ENCODE measurements around the gene HMGCS2. TPM values are rescaled to one million over a fixed set of nuclear protein-coding genes. Genes with fewer than 3 reads are reported as not detected.
A peak's percentile ranks its signal among the peaks of the same experiment; 100 is the strongest.

HMGCS2 gene
- total and polyA plus RNA-seq, 4 donors, result 297 to 944 (median 841) TPM

GRCh38 chr1:119747451-119747850 lies 21.3 kb downstream of the HMGCS2 start:
- no peak for DNase-seq (ENCODE audit: low spot score)
- Histone ChIP-seq H3K27me3 (ENCODE audit: control insufficient read depth in 4 of 4, insufficient read depth in 4 of 4, low read length in 3 of 4) (no peaks in the 10 kb centered on the region), H3K9ac (ENCODE audit: low read depth in 1 of 2, low read length in 2 of 2) (no peak overlapping the region), H3K9me3 (ENCODE audit: control insufficient read depth in 4 of 4, low read length in 3 of 4) (no peaks in the 10 kb centered on the region), H3K4me1 (ENCODE audit: control insufficient read depth in 4 of 4, insufficient read depth in 4 of 4, low read length in 3 of 4) (peaks cover 7 to 22% (median 15%) of the 10 kb centered on the region in 4 donors), H3K4me3 (ENCODE audit: low read depth in 1 of 3, low read length in 3 of 3) (no peak overlapping the region), H3K27ac (ENCODE audit: low read depth in 1 of 2, low read length in 2 of 2) (no peak overlapping the region), H3K36me3 (ENCODE audit: control insufficient read depth in 4 of 4, insufficient read depth in 3 of 4, low read depth in 1 of 4, low read length in 3 of 4) (peaks cover 7 to 37% (median 35%) of the 10 kb centered on the region in 4 donors)
- no peak for TF ChIP-seq EGR1 (IDR thresholded peaks at IDR 0.05; ENCODE audit: low read depth in 2 of 2)
- TF ChIP-seq, protein P1, sequence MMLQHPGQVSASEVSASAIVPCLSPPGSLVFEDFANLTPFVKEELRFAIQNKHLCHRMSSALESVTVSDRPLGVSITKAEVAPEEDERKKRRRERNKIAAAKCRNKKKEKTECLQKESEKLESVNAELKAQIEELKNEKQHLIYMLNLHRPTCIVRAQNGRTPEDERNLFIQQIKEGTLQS (IDR thresholded peaks at IDR 0.05), result no peak
- TF ChIP-seq HNF4G (IDR thresholded peaks at IDR 0.05), result no peak
- TF ChIP-seq, protein P2, sequence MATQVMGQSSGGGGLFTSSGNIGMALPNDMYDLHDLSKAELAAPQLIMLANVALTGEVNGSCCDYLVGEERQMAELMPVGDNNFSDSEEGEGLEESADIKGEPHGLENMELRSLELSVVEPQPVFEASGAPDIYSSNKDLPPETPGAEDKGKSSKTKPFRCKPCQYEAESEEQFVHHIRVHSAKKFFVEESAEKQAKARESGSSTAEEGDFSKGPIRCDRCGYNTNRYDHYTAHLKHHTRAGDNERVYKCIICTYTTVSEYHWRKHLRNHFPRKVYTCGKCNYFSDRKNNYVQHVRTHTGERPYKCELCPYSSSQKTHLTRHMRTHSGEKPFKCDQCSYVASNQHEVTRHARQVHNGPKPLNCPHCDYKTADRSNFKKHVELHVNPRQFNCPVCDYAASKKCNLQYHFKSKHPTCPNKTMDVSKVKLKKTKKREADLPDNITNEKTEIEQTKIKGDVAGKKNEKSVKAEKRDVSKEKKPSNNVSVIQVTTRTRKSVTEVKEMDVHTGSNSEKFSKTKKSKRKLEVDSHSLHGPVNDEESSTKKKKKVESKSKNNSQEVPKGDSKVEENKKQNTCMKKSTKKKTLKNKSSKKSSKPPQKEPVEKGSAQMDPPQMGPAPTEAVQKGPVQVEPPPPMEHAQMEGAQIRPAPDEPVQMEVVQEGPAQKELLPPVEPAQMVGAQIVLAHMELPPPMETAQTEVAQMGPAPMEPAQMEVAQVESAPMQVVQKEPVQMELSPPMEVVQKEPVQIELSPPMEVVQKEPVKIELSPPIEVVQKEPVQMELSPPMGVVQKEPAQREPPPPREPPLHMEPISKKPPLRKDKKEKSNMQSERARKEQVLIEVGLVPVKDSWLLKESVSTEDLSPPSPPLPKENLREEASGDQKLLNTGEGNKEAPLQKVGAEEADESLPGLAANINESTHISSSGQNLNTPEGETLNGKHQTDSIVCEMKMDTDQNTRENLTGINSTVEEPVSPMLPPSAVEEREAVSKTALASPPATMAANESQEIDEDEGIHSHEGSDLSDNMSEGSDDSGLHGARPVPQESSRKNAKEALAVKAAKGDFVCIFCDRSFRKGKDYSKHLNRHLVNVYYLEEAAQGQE (IDR thresholded peaks at IDR 0.05), result no peak
- TF ChIP-seq GABPA (IDR thresholded peaks at IDR 0.05 in 1 of 2, conservative IDR thresholded peaks at IDR 0.05 in 1 of 2), result no peak
- TF ChIP-seq FOXA1 (IDR thresholded peaks at IDR 0.05), result no peak
- TF ChIP-seq RAD21 (IDR thresholded peaks at IDR 0.05), result no peak
- 81% methylated on average over 3 of the region's 3 CpGs for WGBS

DNA sequence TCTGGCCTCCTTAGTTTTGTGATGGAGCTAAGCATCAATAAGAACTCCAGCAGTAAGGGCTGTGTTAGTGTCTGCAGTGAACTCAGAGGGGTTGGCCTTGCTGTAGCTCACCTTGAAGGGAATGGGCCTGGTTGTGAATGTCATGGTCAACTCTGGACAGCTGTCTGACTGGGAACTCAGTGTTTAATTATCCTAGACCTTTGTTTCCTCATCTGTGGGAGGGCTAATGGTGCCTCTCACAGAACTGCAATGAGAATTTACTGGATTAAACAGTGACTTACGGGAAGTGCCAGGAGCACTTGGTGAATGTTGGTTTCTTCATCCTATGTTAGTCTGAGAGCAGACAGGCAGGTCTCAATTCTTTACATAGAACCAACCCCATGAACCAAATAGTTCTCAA lies 23.7 kb downstream of the HMGCS2 start:
- H3K27ac ChIP-seq (ENCODE audit: low read depth in 1 of 2, low read length in 2 of 2), result peak overlapping the region; percentile 6 to 10
- 34% methylated on average over 1 of the region's 1 CpG for WGBS
- no peaks in the 10 kb centered on the region for H3K9me3 ChIP-seq (ENCODE audit: control insufficient read depth in 4 of 4, low read length in 3 of 4)
- H3K4me3 ChIP-seq (ENCODE audit: low read depth in 1 of 3, low read length in 3 of 3), result no peak overlapping the region
- DNase-seq (ENCODE audit: low spot score), result no peak
- no peaks in the 10 kb centered on the region for H3K27me3 ChIP-seq (ENCODE audit: control insufficient read depth in 4 of 4, insufficient read depth in 4 of 4, low read length in 3 of 4)
- no peak overlapping the region for H3K9ac ChIP-seq (ENCODE audit: low read depth in 1 of 2, low read length in 2 of 2)
- TF ChIP-seq EGR1 (IDR thresholded peaks at IDR 0.05; ENCODE audit: low read depth in 2 of 2) (no peak), SP1 (IDR thresholded peaks at IDR 0.05) (peak; percentile 29), YY1 (IDR thresholded peaks at IDR 0.05) (peak; percentile 70), FOXA2 (IDR thresholded peaks at IDR 0.05) (peak; percentile 26), TAF1 (conservative IDR thresholded peaks at IDR 0.05) (no peak), HNF4A (conservative IDR thresholded peaks at IDR 0.05) (peak in 1 of 2 donors; percentile 72), GABPA (IDR thresholded peaks at IDR 0.05 in 1 of 2, conservative IDR thresholded peaks at IDR 0.05 in 1 of 2) (no peak), JUND (IDR thresholded peaks at IDR 0.05) (peak; percentile 16 to 35), ZBTB33 (IDR thresholded peaks at IDR 0.05) (no peak), RAD21 (IDR thresholded peaks at IDR 0.05) (peak; percentile 21 to 38), HNF4G (IDR thresholded peaks at IDR 0.05) (no peak), NR2F2 (IDR thresholded peaks at IDR 0.05) (no peak), RXRA (IDR thresholded peaks at IDR 0.05) (peak in 1 of 2 donors; percentile 86), FOXA1 (IDR thresholded peaks at IDR 0.05) (no peak)
- TF ChIP-seq, protein P3, sequence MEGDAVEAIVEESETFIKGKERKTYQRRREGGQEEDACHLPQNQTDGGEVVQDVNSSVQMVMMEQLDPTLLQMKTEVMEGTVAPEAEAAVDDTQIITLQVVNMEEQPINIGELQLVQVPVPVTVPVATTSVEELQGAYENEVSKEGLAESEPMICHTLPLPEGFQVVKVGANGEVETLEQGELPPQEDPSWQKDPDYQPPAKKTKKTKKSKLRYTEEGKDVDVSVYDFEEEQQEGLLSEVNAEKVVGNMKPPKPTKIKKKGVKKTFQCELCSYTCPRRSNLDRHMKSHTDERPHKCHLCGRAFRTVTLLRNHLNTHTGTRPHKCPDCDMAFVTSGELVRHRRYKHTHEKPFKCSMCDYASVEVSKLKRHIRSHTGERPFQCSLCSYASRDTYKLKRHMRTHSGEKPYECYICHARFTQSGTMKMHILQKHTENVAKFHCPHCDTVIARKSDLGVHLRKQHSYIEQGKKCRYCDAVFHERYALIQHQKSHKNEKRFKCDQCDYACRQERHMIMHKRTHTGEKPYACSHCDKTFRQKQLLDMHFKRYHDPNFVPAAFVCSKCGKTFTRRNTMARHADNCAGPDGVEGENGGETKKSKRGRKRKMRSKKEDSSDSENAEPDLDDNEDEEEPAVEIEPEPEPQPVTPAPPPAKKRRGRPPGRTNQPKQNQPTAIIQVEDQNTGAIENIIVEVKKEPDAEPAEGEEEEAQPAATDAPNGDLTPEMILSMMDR (IDR thresholded peaks at IDR 0.05; ENCODE audit: low read depth, low read length, missing input control), result no peak
- TF ChIP-seq, protein P4, sequence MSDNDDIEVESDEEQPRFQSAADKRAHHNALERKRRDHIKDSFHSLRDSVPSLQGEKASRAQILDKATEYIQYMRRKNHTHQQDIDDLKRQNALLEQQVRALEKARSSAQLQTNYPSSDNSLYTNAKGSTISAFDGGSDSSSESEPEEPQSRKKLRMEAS (IDR thresholded peaks at IDR 0.05), result no peak
- TF ChIP-seq, protein P1 (IDR thresholded peaks at IDR 0.05), result no peak
- TF ChIP-seq, protein P2 (IDR thresholded peaks at IDR 0.05), result peak; percentile 45
- peaks cover 7 to 37% (median 25%) of the 10 kb centered on the region in 4 donors for H3K4me1 ChIP-seq (ENCODE audit: control insufficient read depth in 4 of 4, insufficient read depth in 4 of 4, low read length in 3 of 4)
- peaks cover 6 to 19% (median 17%) of the 10 kb centered on the region in 4 donors for H3K36me3 ChIP-seq (ENCODE audit: control insufficient read depth in 4 of 4, insufficient read depth in 3 of 4, low read depth in 1 of 4, low read length in 3 of 4)
